Hematopoietic multipotent progenitor cell treated with erythropoietin and hydrocortisone succinate and interleukin-3 and kit ligand, for 4 days (in vitro differentiated cells): ENCODE results near the gene GJC2.

Experiments used
- DNase-seq: peaks from one replicate; pipeline ENCODE4 v3.0.0-alpha.2; 2015

GJC2 gene

DNA sequence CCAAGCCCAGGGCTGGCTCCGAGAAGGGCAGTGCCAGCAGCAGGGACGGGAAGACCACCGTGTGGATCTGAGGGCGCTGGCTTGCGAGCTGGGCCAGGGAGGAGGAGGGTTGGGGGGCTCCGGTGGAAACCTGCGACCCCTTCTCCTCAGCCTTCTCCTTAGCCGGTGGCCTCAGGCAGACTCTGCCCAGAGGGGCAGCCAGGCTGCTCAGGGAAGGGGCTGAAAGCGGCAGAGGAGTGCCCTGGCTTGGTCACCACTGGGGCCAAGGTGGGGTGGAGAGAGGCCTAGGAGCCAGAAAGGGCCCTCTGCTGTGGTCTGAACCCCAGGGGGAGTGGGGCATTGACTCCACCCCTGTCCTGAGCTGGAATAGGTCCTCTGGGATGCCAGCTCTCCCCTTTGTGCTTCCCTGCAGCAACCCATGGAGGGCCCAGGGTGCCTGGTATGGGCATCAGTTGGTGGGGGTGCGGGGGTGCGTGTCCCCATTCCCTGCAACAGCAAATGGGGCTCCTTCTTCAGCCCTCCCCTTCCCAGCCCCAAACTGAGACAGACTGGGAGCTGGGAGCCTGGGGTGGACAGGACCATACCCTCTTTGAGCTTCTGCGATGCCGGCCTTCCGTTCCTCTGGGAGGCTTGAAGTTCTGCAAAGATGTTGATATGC is 9.4 kb downstream of the GJC2 start:
- DNase-seq, result no peak

DNA sequence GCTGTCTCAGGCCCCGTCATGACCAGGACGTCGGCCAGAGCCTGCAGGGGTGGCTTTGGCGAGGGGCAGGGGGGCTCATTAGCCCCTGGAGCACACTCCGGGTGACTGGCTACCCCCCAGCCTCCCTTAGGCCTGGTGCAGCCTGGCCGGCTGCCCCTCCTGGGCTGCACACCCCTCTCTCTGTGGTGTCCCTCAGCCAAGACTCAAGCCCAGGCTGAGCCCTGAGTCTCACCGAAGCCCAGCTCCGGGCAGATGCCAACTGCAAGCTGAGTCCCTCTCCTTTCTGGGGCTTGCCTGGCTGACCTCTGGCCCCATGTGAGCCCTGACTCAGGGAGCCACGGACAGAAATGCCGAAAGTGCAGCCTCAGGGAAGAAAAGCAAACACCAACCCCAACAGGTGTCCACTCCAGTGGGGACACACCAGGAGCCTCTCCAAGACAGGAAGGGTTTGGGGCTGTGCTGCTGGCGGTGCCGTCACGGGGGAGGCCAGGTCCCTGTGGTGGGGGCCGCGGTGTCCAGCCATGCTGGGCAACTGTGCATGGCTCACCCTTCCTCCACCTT is 10.6 kb downstream of the GJC2 start:
- DNase-seq, result no peak

DNA sequence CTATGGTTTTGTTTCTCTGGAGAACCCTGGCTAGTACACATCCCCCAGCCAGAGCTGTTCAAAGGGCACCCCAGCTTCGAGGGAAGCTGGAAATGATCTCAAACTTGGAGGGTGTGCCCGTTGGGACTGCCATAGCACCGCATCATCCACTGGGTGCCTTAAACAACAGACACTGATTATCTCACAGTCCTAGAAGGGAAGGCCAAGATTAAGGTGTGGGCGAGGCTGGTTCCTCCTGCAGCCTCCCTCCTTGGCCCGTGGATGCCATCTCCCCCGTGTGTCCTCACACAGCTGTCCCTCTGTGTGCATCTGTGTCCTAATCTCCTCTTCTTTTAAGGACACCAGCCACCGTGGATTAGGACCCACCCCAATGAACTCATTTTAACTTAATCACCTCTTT is 11.6 kb downstream of the GJC2 start:
- peak; percentile 50 for DNase-seq

DNA sequence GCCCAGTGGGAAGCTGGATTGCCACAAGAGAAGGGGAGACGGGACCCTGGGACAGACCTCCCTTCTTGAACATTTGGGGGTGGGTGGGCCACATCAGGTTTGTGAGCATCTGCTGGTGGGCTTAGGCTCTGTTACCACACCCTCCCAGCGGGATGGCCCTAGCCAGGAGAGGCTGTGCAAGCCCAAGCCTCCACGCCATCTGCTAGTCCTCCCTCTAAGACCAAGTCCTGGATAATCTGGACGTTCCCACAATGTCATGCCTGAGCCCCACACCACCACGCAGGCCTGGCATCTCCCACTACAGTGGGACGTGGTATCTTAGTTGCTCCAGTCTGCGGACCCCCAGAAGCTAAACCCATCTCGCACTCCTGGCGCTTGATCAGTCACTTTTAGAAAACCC is 12.1 kb downstream of the GJC2 start:
- DNase-seq, result no peak

DNA sequence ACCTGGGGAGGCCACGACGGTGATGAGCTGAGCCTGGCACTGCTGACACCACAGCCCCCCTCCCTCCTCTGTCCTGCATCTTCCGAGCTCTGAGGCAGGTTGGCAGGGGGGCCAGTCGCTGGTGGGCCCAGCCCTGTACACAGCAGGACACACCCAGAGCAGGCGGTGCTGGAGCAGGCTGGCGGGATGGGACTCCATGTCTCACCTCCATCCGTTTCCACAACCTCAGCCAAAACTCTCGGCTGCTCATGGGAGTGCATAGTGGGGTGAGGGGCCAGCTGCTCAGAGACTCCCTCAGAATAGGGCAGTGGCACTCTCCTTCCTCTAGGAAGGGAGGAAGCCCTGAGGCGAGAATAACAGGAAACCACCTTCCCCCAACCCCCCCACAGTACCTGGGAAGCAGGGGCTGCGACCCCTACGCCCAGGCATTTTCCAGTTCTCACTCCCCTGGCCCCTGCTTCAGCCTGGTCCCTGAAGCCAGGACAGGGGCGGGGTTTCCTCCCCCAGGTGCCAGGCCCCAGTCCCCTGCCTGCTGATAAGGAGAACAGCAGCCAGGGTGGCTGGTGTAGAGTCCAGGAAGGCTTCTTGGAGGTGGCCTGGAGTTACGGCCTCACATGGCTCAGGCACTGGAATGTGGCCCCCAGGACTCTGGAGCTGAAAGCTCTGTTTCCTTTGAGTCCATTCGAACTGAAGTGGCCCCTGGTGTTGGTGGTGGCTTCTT is 12.7 kb downstream of the GJC2 start:
- DNase-seq, result peak; percentile 59

DNA sequence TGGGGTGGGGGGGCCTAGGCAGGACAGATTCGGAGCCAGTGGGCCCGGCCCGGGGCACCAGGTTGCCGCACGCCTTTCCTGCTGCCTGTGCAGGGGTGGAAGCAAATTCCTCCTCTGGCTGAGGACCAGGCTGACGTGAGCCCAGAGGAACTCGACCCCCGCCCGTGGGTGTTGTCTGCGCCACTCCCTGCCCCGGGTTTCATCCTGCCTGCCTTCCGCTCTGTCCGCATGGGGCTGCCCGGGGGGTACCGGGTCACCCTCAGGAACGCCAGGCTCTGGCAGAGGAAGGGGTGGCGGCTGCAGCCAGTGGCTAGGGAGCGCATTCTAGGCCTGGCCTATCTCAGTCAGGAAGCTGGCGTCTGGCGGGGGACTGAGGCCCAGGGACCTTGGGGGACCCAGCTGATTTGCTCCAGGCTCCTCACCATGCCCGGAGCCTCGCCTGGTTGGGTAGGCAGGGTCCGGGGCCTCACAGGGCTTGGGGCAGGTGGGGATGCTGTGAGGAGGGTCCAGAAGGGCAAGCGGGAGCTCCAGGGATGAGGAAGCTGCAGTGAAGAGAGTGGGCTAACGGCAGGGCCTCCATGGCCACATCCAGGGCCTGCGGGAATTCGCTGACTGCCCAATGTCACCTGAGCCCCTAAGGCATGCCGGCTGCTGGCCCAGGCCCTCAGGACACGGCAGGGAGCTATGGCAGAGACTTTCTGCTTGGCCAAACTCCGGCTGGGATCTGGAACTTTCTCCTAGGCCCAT is 13.4 kb downstream of the GJC2 start:
- DNase-seq, result peak; percentile 27

DNA sequence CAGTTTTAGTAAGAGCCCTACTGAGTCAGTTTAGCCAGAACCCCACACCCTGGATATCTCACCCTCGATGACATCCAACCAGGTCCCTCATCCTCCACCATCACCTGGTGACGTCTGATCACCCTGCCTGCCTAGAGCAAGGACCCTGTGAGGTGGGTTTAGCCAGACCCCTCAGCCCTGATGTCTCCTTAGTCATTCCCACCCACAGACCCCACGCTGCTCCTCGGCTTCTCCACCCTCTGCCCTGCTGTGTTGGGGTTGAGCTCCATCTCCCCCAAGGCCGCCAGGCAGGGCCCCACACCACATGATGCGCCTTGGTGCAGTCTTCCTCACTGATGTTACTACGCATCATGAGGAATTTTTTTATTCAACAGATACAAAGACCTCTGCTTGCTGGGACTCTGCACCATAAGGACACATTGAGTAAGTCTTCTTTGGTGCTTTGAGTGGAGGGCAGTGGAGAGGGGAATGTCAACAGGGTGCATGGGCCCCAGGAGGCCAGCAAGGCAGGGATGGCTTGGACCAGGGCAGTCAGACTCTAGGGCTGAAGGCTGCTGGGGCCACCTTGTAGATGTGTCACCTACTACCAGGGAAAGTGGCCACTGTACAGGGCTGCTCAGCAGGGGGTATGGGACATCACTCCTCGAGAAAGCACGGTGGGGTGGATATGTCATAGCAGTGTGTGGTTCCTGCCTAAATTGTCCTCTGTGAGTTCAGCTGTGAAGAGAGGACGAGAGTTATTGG is 14.2 kb downstream of the GJC2 start:
- DNase-seq, result no peak

DNA sequence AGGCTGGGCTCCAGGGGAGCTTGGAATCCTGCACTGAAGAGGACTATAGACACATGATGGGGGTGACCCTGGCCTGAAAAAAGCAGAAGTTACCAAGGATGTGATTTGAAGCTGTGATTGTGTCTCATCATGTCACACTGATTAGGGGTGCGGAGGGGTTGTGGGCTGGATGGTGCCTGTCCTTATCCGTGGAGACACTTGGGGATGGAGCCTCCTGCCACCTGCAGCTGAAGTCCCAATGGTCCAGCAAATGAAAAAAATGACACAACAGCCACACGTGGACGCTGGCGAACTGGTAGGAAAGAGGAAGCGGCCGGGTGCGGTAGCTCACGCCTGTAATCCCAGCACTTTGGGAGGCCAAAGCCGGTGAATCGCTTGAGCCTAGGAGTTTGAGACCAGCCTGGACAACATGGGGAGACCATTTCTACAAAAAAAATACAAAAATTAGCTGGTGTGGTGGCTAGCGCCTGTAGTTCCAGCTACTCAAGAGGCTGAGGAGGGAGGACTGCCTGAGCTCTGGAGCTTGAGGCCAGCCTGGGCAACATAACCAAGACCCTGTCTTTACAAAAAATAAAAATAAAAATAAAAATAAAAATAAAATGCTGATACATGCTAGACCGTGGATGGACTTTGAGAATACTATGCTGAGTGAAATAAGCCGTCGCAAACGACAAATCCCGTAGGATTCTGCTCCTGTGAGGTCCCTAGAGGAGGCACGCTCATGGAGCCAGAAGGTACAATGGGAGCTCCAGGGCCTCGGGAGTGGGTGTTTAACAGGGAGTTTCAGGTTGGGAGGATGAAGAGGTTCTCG is 15.0 kb downstream of the GJC2 start:
- DNase-seq, result peak; percentile 62

DNA sequence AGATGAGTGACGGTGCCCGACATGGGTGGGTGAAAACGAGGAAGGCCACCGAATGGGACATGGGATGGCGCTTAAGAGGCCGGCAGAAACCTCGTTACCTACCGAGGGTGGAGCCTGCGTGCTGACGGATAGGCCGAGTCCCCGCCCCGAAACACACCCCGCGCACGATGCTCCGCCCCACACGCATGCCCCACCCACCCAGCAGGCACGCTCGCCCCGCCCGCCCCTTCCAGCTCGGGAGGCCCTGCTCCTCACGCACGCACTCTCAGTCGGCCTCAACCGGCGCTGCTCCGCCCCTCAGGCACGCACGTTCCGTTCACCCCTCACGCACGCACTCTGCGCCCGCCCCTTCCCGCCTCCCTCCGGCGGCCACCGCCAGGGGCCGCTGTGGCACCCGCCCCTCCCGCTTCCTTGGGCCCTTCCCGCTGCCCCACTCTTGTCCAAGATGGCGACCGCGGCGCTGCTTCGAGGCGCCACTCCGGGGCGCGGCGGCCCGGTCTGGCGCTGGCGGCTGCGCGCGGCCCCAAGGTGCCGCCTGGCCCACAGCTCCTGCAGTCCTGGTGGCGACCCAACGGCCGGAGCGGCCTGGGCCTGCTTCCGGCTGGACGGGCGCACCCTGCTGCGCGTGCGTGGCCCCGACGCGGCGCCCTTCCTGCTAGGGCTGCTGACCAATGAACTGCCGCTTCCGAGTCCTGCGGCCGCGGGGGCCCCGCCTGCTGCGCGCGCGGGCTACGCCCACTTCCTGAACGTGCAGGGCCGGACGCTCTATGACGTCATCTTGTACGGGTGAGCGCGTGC is 15.8 kb downstream of the GJC2 start, which contains the start of gene IBA57:
TSS of gene IBA57 (plus strand) at position 433 of the 798 bp plus-strand sequence. CDS start at position 446, 13 bp downstream.
- DNase-seq, result peak; percentile 99

DNA sequence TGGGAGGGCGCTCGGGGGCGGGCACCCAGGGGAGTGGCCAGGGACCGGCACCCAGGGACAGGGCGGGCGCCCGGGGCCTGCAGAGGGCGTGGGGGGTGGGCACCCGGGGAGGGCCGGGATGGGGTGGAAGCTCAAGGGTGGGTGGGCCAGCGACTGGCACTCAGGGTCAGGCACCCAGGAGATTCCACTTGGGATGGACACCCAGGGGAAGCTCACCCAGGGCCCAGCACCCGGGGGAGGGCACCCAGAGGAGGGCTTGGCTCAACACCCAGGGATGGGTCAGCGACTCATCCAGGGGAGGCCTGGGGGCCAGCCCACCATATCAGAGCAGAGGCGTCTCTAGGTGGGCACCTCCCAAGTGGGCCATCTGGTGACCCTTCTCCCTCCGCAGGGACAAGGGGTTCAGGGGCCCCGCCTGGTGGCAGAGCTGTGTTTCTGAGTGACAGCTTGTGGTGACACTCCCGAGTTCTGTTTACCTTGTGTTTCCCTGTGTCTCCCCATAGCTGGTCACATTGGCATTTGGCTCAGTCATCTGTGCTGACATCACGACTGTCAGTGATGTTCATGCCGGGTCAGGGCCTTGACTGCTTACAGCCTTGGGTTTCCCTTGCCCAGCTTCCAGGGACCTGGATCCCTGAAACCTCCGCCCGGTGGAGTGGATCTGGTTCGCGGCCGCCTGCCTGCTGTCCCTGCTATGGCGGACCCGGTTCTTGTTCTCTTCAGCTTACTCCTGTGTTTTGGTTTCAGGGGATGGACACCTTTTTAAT is 16.6 kb downstream of the GJC2 start:
- DNase-seq, result peak; percentile 85

DNA sequence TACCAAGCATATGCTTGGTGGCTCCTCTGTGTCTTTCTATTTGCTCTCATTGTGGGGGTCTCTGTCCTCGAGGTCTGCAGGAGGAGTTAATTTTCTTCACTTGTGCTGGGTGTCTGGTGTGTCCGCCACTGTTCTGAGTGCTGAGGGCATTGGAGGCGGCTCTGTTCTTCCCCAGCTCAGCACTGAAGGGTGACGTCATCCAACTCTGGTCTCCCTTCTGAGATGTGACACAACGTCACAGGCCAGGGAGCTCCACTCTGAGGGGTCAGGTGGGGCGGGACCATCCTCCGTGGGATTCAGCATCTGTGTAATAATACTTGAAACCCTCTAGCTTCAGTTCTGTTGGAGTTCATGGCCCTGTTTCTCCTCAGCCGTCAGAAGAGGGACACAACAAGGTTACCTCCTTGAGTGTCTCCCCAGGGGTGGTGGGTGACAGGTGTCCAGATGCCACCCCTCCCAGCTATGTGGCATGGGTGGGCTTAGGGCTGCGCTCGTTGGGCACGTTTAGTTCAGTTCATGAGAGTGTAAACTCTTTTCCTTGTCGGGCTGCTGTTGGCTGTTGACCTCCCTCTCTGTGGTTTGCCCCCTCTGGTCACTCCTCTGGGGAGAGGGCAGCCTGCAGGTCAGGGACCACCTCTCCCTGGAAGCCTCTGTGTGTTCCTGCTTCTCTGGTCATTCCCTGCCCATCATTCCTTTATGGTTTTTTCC is 19.0 kb downstream of the GJC2 start:
- DNase-seq, result no peak

DNA sequence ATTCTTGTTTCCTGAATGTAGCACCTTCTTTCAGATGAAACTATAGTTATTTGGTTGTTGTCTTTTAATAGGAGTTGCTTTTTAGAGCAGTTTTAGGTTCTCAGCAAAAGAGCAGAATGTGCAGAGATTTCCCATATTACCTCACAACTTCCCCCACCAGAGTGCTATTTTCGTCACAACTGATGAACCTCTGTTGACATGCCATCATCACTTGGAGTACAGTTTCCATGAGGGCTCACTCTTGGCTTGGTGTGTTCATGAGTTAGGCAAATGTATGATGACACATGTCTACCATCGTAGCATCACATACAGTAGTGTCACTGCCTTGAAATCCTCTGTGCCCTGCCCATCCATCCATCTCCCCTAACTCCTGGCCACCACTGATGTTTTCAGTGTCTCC is 19.6 kb downstream of the GJC2 start:
- DNase-seq, result no peak

DNA sequence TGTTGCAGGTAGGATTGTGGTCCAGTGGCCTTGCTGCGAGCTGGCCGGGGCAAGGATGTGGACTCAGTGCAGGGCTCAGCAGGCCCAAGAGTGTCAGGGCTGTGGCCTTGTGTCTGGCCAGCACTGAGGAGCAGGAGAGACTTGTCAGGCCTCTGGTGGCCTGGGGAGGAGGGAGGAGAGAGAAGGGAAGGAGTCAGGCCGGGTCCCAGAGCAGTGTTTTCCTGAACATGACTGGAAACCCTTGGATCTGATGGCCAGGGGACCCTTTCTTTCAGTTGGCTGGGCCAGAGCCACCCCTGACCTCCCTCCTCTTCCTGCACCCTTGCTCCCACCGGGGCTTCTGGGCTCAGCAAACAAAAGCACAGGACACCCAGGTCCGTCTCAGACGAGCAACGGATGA is 20.9 kb downstream of the GJC2 start:
- no peak for DNase-seq

DNA sequence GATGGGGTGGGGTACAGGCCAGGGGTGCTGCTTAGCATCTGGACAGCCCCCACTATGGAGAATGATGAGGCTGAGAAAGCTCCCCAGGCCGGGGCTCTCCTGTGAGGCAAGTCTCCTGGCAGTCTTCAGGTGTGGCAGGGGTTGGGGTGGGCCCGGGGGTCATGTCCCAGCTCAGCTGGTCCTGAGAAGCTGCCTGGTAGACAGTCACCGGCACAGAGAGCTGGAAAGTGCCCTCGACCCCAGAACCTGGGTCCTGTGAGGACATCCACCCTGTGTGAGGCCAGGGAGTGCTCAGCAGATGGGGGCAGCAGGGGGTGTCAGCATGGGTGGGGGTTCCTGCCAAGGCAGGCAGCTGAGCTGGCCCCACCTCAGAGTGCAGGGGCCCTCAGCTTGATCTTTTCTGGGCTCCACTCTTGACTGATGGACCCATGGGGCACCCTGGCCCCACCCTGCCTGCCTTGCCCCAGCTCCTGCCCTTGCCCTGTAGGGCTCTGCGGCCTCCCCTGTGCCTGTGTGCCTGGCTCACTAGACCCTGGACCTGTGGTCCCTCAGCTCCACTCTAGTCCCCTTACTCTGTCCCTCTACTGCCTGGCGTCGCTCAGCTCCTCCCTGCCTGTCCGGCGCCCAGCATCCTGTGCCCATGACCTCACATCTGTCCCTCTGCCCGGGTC is 21.6 kb downstream of the GJC2 start:
- DNase-seq, result no peak

DNA sequence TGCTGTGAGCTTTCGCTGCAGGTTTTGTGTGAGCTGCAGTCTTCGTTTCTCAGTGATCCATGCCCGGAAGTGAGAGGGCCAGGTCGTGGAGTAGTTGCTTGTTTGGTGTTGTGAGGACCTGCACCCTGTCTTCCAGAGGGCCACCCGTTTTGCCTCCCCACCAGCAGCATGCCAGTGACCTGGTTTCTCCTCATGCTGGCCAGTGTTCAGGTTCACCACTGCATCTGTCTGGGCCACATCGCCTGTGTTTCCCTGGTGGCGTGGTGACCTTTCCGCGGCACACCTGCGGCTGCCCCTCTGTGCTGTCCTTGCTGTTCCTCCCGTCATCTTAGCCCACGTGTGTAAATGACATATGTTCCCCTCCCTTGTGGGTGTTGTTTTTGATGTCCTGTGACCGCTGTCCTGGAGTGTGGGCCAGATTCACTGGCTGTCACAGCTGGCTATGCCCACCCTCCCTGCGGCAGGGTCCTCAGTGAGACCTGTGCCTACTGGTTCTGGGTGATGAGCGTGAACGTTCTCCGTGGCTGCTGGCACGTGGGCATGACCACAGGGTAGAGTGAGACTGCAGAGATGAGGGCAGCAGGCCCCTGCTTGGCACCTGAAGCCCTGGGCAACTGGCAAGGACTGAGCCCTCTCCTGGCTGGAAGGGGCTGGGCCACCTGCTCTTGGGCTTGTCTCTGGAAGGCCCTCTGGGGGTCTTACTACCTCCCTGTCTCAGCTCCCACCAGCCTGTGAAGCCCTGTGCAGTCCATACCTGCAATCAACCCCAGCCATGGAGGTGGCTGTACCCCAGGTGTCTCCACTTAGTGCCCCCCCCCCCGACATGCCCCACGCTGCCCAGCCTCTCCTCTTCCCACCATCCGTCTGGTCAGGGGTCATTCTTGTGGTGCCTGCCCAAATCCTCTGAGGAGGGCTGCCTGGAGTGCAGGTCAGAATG is 23.1 kb downstream of the GJC2 start:
- no peak for DNase-seq

DNA sequence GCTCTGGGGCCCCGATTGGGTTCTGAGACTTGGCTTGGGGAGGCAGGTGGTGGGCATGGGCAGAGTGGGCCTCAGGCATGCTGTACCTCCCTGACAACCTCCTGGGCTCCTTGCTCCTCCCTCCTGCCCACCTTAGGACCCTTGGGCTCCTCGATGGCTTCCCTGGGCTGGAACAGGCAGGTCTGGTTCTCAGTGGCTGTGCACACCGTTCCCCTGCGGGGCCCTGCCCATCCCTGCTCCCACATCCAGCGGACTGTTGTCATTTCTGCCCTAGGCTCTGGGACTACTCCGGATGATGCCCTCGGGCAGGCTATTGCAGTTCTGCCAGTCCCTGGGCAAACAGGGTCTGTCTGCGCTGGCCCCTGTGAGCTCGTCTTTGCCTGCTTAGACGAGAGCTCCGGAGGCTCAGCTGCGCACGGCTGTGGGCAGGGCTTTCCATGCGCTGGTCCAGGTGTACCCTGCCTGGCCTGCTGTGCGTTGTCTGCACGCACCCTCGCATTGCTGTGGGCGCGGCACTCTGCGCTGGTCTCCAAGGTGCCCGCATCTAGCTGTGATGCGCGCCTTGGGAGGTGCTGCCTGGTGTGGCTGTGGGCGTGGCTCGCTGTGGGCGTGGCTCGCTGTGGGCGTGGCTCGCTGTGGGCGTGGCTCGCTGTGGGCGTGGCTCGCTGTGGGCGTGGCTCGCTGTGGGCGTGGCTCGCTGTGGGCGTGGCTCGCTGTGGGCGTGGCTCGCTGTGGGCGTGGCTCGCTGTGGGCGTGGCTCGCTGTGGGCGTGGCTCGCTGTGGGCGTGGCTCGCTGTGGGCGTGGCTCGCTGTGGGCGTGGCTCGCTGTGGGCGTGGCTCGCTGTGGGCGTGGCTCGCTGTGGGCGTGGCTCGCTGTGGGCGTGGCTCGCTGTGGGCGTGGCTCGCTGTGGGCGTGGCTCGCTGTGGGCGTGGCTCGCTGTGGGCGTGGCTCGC is 24.1 kb downstream of the GJC2 start:
- DNase-seq, result peak; percentile 39
